HG03064 (cell line): ENCODE results near the gene LSM11.
A peak's percentile ranks its signal among the peaks of the same experiment; 100 is the strongest.

Experiments
- ATAC-seq: cut with Tn5 transposase; IDR thresholded peaks from one replicate; pipeline ENCODE4 v1.9.1; 2021; ENCODE audit warnings: low read depth; ENCODE audit not compliant: unreplicated experiment

The LSM11 gene

GRCh38 chr5:157732596-157733262 lies 10.8 kb upstream of the LSM11 start:
- ATAC-seq, result no peak

- ATAC-seq, result no peak
Measured at GRCh38 chr5:157734436-157734835, 9.1 kb upstream of the LSM11 start.

- ATAC-seq, result no peak
Measured at GRCh38 chr5:157735991-157736390, 7.5 kb upstream of the LSM11 start.

GRCh38 chr5:157739388-157740228 lies 3.9 kb upstream of the LSM11 start:
- no peak for ATAC-seq

- no peak for ATAC-seq
Measured at GRCh38 chr5:157740229-157740610, 3.3 kb upstream of the LSM11 start.

- no peak for ATAC-seq
Measured at GRCh38 chr5:157741131-157741530, 2.4 kb upstream of the LSM11 start.

- peak; percentile 36 for ATAC-seq
Measured at GRCh38 chr5:157744051-157745011, 819 bp downstream of the LSM11 start.

GRCh38 chr5:157745041-157745456 lies 1.5 kb downstream of the LSM11 start:
- no peak for ATAC-seq

- no peak for ATAC-seq
Measured at GRCh38 chr5:157747173-157747740, 3.7 kb downstream of the LSM11 start.

GRCh38 chr5:157747766-157748700 lies 4.5 kb downstream of the LSM11 start:
- ATAC-seq, result no peak

- no peak for ATAC-seq
Measured at GRCh38 chr5:157748760-157749461, 5.4 kb downstream of the LSM11 start.

- no peak for ATAC-seq
Measured at GRCh38 chr5:157749462-157749799, 5.9 kb downstream of the LSM11 start.

GRCh38 chr5:157750320-157750719 lies 6.8 kb downstream of the LSM11 start:
- no peak for ATAC-seq

GRCh38 chr5:157756122-157756521 lies 12.6 kb downstream of the LSM11 start:
- ATAC-seq, result no peak

GRCh38 chr5:157758706-157759105 lies 15.2 kb downstream of the LSM11 start:
- ATAC-seq, result no peak

GRCh38 chr5:157761690-157762621 lies 18.4 kb downstream of the LSM11 start:
- peak; percentile 86 for ATAC-seq

GRCh38 chr5:157764531-157764930 lies 21.0 kb downstream of the LSM11 start:
- ATAC-seq, result no peak

GRCh38 chr5:157766442-157766841 lies 22.9 kb downstream of the LSM11 start:
- ATAC-seq, result no peak
